GM19043 (cell line): ENCODE measurements around the gene RPS10.
"Not testable (repeated sequence)": the region's sequence is repeated elsewhere in the genome, so short reads cannot be mapped to it uniquely, and the experiment has no call there.

Experiments
- ATAC-seq: cut with Tn5 transposase; IDR thresholded peaks from one replicate; pipeline ENCODE4 v1.9.1; 2021; ENCODE audit warnings: low read depth; ENCODE audit not compliant: unreplicated experiment

Gene RPS10

GRCh38 chr6:34451192-34451591 lies 25.3 kb upstream of the RPS10 start:
- no peak for ATAC-seq

GRCh38 chr6:34447910-34448309 lies 22.0 kb upstream of the RPS10 start:
- ATAC-seq, result no peak

GRCh38 chr6:34447386-34447785 lies 21.5 kb upstream of the RPS10 start:
- no peak for ATAC-seq

GRCh38 chr6:34445313-34445860 lies 19.5 kb upstream of the RPS10 start:
- no peak for ATAC-seq

- no peak for ATAC-seq
Measured at GRCh38 chr6:34441526-34441925, 15.7 kb upstream of the RPS10 start.

GRCh38 chr6:34439442-34439841 lies 13.6 kb upstream of the RPS10 start:
- no peak for ATAC-seq

- no peak for ATAC-seq
Measured at GRCh38 chr6:34438705-34439104, 12.8 kb upstream of the RPS10 start.

- ATAC-seq, result no peak
Measured at GRCh38 chr6:34437644-34437970, 11.7 kb upstream of the RPS10 start.

GRCh38 chr6:34436803-34437643 lies 11.2 kb upstream of the RPS10 start:
- ATAC-seq, result no peak

- no peak for ATAC-seq
Measured at GRCh38 chr6:34435916-34436315, 10.0 kb upstream of the RPS10 start.

GRCh38 chr6:34425132-34425497 lies 754 bp downstream of the RPS10 start:
- no peak for ATAC-seq

- ATAC-seq, result no peak
Measured at GRCh38 chr6:34424200-34425131, 1.4 kb downstream of the RPS10 start.

GRCh38 chr6:34423254-34423653 lies 2.6 kb downstream of the RPS10 start:
- ATAC-seq, result no peak

- no peak for ATAC-seq
Measured at GRCh38 chr6:34418367-34418766, 7.5 kb downstream of the RPS10 start.

GRCh38 chr6:34416877-34417371 lies 8.9 kb downstream of the RPS10 start:
- no peak for ATAC-seq

- no peak for ATAC-seq
Measured at GRCh38 chr6:34414999-34415858, 10.6 kb downstream of the RPS10 start.

GRCh38 chr6:34412643-34413214 lies 13.1 kb downstream of the RPS10 start:
- ATAC-seq, result no peak

GRCh38 chr6:34412016-34412415 lies 13.9 kb downstream of the RPS10 start:
- no peak for ATAC-seq

GRCh38 chr6:34407915-34408314 lies 18.0 kb downstream of the RPS10 start:
- ATAC-seq, result not testable (repeated sequence)

- no peak for ATAC-seq
Measured at GRCh38 chr6:34396518-34396917, 29.4 kb downstream of the RPS10 start.
